Measurements from ENCODE around the gene CLIP2.
"Not testable (repeated sequence)": the region's sequence is repeated elsewhere in the genome, so short reads cannot be mapped to it uniquely, and the experiment has no call there.

CLIP2 gene

GRCh38 chr7:74430961-74431466 lies 141.8 kb downstream of the CLIP2 start:
- DNase-seq: no peak
- H3K4me1 ChIP-seq: no peaks in the 10 kb centered on the region

GRCh38 chr7:74437291-74437571 lies 148.0 kb downstream of the CLIP2 start:
- H3K27me3 ChIP-seq; H3K4me1 ChIP-seq; H3K4me3 ChIP-seq (ENCODE audit: low read depth, low read length); DNase-seq; H3K36me3 ChIP-seq; H3K9me3 ChIP-seq: not testable (repeated sequence)

More at GRCh38 chr7:74430961-74431466, 141.8 kb downstream of the CLIP2 start:
- no peaks in the 10 kb centered on the region for H3K36me3 ChIP-seq
- no peaks in the 10 kb centered on the region for H3K9me3 ChIP-seq
- H3K27me3 ChIP-seq: no peaks in the 10 kb centered on the region
- no peak overlapping the region for H3K4me3 ChIP-seq (ENCODE audit: low read depth, low read length)
- TF ChIP-seq CTCF (IDR thresholded peaks at IDR 0.05; ENCODE audit: low read depth, low read length): no peak

GRCh38 chr7:74438327-74438726 lies 149.1 kb downstream of the CLIP2 start:
- DNase-seq: no peak
- no peaks in the 10 kb centered on the region for H3K36me3 ChIP-seq
- H3K9me3 ChIP-seq: no peaks in the 10 kb centered on the region; the same call in 1 of the 2 replicates
- H3K27me3 ChIP-seq: no peaks in the 10 kb centered on the region
- TF ChIP-seq CTCF (IDR thresholded peaks at IDR 0.05; ENCODE audit: low read depth, low read length): no peak
- no peaks in the 10 kb centered on the region for H3K4me1 ChIP-seq
- no peak overlapping the region for H3K4me3 ChIP-seq (ENCODE audit: low read depth, low read length)

GRCh38 chr7:74439541-74439940 lies 150.3 kb downstream of the CLIP2 start:
- Histone ChIP-seq H3K4me1 (no peaks in the 10 kb centered on the region), H3K4me3 (ENCODE audit: low read depth, low read length) (no peak overlapping the region), H3K27me3 (no peaks in the 10 kb centered on the region), H3K36me3 (no peaks in the 10 kb centered on the region), H3K9me3 (no peaks in the 10 kb centered on the region; the same call in 1 of the 2 replicates)
- DNase-seq: no peak
- no peak for TF ChIP-seq CTCF (IDR thresholded peaks at IDR 0.05; ENCODE audit: low read depth, low read length)

- H3K4me3 ChIP-seq (ENCODE audit: low read depth, low read length); H3K27me3 ChIP-seq: not testable (repeated sequence)
These were observed 150.9 kb downstream of the CLIP2 start for GRCh38 chr7:74440143-74440542.

GRCh38 chr7:74441801-74442200 lies 152.6 kb downstream of the CLIP2 start:
- no peaks in the 10 kb centered on the region for H3K4me1 ChIP-seq
- no peak overlapping the region for H3K4me3 ChIP-seq (ENCODE audit: low read depth, low read length)
- DNase-seq: no peak
- TF ChIP-seq CTCF (IDR thresholded peaks at IDR 0.05; ENCODE audit: low read depth, low read length): no peak
- H3K27me3 ChIP-seq: no peaks in the 10 kb centered on the region
- no peaks in the 10 kb centered on the region; the same call in 1 of the 2 replicates for H3K9me3 ChIP-seq
- H3K36me3 ChIP-seq: no peaks in the 10 kb centered on the region

More at GRCh38 chr7:74440143-74440542, 150.9 kb downstream of the CLIP2 start:
- not testable (repeated sequence) for H3K4me1 ChIP-seq, H3K36me3 ChIP-seq, DNase-seq, H3K9me3 ChIP-seq

- Histone ChIP-seq H3K36me3 (no peaks in the 10 kb centered on the region), H3K27me3 (no peaks in the 10 kb centered on the region), H3K4me3 (ENCODE audit: low read depth, low read length) (no peak overlapping the region), H3K9me3 (no peaks in the 10 kb centered on the region; the same call in 1 of the 2 replicates), H3K4me1 (no peaks in the 10 kb centered on the region)
- no peak for DNase-seq
- no peak for TF ChIP-seq CTCF (IDR thresholded peaks at IDR 0.05; ENCODE audit: low read depth, low read length)
These were observed 154.5 kb downstream of the CLIP2 start for GRCh38 chr7:74443543-74444247.
